HG03280 (cell line): ENCODE results near the gene ADORA2A.

Source experiments
- ATAC-seq: cut with Tn5 transposase; IDR thresholded peaks from one replicate; pipeline ENCODE4 v1.9.1; 2021; ENCODE audit warnings: mild to moderate bottlenecking, moderate library complexity; ENCODE audit not compliant: unreplicated experiment

Gene ADORA2A

GRCh38 chr22:24402460-24403192 lies 24.8 kb upstream of the ADORA2A start:
- ATAC-seq, result no peak

GRCh38 chr22:24403346-24403745 lies 24.1 kb upstream of the ADORA2A start:
- no peak for ATAC-seq

GRCh38 chr22:24404561-24405275 lies 22.7 kb upstream of the ADORA2A start:
- ATAC-seq, result no peak

- no peak for ATAC-seq
Observed at GRCh38 chr22:24405631-24406321, 21.6 kb upstream of the ADORA2A start.

- no peak for ATAC-seq
Observed at GRCh38 chr22:24406322-24407277, 20.8 kb upstream of the ADORA2A start.

GRCh38 chr22:24407278-24407665 lies 20.1 kb upstream of the ADORA2A start:
- ATAC-seq, result no peak

GRCh38 chr22:24407884-24408283 lies 19.5 kb upstream of the ADORA2A start:
- no peak for ATAC-seq

- ATAC-seq, result no peak
Observed at GRCh38 chr22:24408630-24409029, 18.8 kb upstream of the ADORA2A start.

GRCh38 chr22:24409707-24410106 lies 17.7 kb upstream of the ADORA2A start:
- no peak for ATAC-seq

- no peak for ATAC-seq
Observed at GRCh38 chr22:24410110-24410856, 17.1 kb upstream of the ADORA2A start.

GRCh38 chr22:24411256-24412004 lies 16.0 kb upstream of the ADORA2A start:
- ATAC-seq, result no peak

GRCh38 chr22:24412274-24412673 lies 15.1 kb upstream of the ADORA2A start:
- no peak for ATAC-seq

- no peak for ATAC-seq
Observed at GRCh38 chr22:24413271-24413670, 14.1 kb upstream of the ADORA2A start.

- ATAC-seq, result no peak
Observed at GRCh38 chr22:24413736-24414385, 13.5 kb upstream of the ADORA2A start.

- no peak for ATAC-seq
Observed at GRCh38 chr22:24414523-24414922, 12.9 kb upstream of the ADORA2A start.

- ATAC-seq, result no peak
Observed at GRCh38 chr22:24414984-24415945, 12.1 kb upstream of the ADORA2A start.

GRCh38 chr22:24416095-24416494 lies 11.3 kb upstream of the ADORA2A start:
- no peak for ATAC-seq

GRCh38 chr22:24416611-24417010 lies 10.8 kb upstream of the ADORA2A start:
- no peak for ATAC-seq
